Measurements from ENCODE around the gene ALKBH6. TPM values are rescaled to one million over a fixed set of nuclear protein-coding genes. Genes with fewer than 3 reads are reported as not detected.

ALKBH6 gene
- total and polyA plus RNA-seq, 12 donors: 7.9 to 18.9 (median 10.4) TPM

- no peak overlapping the region for H3K4me3 ChIP-seq
- no peaks in the 10 kb centered on the region for H3K9me3 ChIP-seq
- H3K36me3 ChIP-seq: peaks cover 0 to 39% (median 0%) of the 10 kb centered on the region in 9 donors
- peaks cover 0 to 11% (median 0%) of the 10 kb centered on the region in 7 donors for H3K27me3 ChIP-seq
- H3K4me1 ChIP-seq: peaks cover 0 to 16% (median 10%) of the 10 kb centered on the region in 9 donors
- H3K27ac ChIP-seq: no peak overlapping the region
- no peak for DNase-seq
- intact Hi-C loops (cut with DNase I): no loop called here
- WGBS, 2 donors: 77 to 84% methylated on average over 10 of the region's 10 CpGs
- TF ChIP-seq CTCF (IDR thresholded peaks at IDR 0.05): no peak
- no peak for ATAC-seq
Measured at GRCh38 chr19:36028313-36029041, 14.5 kb upstream of the ALKBH6 start.

GRCh38 chr19:36027696-36028095 is 13.7 kb upstream of the ALKBH6 start:
- DNase-seq: no peak
- intact Hi-C loops (cut with DNase I): no loop called here
- no peaks in the 10 kb centered on the region for H3K9me3 ChIP-seq
- H3K27me3 ChIP-seq: peaks cover 0 to 6% (median 0%) of the 10 kb centered on the region in 7 donors
- ATAC-seq: no peak
- peaks cover 0 to 10% (median 6%) of the 10 kb centered on the region in 9 donors for H3K4me1 ChIP-seq
- H3K4me3 ChIP-seq: no peak overlapping the region
- no peak for TF ChIP-seq CTCF (IDR thresholded peaks at IDR 0.05)
- H3K27ac ChIP-seq: no peak overlapping the region
- peaks cover 0 to 47% (median 0%) of the 10 kb centered on the region in 9 donors for H3K36me3 ChIP-seq
- WGBS, 2 donors: 95 to 98% methylated on average over 6 of the region's 6 CpGs

- TF ChIP-seq CTCF (IDR thresholded peaks at IDR 0.05): no peak
- 94 to 95% methylated on average over 47 to 49 of the region's 49 CpGs for WGBS, 2 donors
- intact Hi-C loops (cut with DNase I): no loop called here
- ATAC-seq: no peak
- Histone ChIP-seq H3K4me3 (no peak overlapping the region), H3K27ac (no peak overlapping the region), H3K9me3 (no peaks in the 10 kb centered on the region), H3K4me1 (no peaks in the 10 kb centered on the region), H3K27me3 (no peaks in the 10 kb centered on the region), H3K36me3 (peaks cover 0 to 60% (median 0%) of the 10 kb centered on the region in 9 donors)
- DNase-seq: no peak
Measured at GRCh38 chr19:36026091-36026876, 12.3 kb upstream of the ALKBH6 start.

- Histone ChIP-seq H3K9me3 (no peaks in the 10 kb centered on the region), H3K4me1 (no peaks in the 10 kb centered on the region), H3K27ac (no peak overlapping the region), H3K27me3 (no peaks in the 10 kb centered on the region), H3K4me3 (no peak overlapping the region), H3K36me3 (peaks cover 0 to 67% (median 0%) of the 10 kb centered on the region in 9 donors)
- no peak for TF ChIP-seq CTCF (IDR thresholded peaks at IDR 0.05)
- DNase-seq (no peak), ATAC-seq (no peak)
- 76 to 78% methylated on average over 1 of the region's 1 CpG for WGBS, 2 donors
- intact Hi-C loops (cut with DNase I): no loop called here
Measured at GRCh38 chr19:36025541-36025940, 11.5 kb upstream of the ALKBH6 start.

All from heart right ventricle (tissue), 16 donors.